DOHH2 (cell line): ENCODE measurements around the gene SULT2B1.
"Not testable (repeated sequence)": the region's sequence is repeated elsewhere in the genome, so short reads cannot be mapped to it uniquely, and the experiment has no call there.

Experiments used
- EZH2phosphoT487 ChIP-seq: fragments of 200-600 bp; sonication (generic); IDR thresholded peaks from 2 replicates; pipeline ENCODE4 v1.6.1; 2017; ENCODE audit warnings: borderline replicate concordance, mild to moderate bottlenecking, antibody characterized with exemption, low read length, moderate library complexity, mixed read lengths
- TF ChIP-seq, protein P1 (sequence below): fragments of 200-600 bp; sonication (generic); IDR thresholded peaks from one replicate; pipeline ENCODE4 v1.5.1; 2014; ENCODE audit warnings: antibody characterized with exemption, mild to moderate bottlenecking, low read depth, low read length; ENCODE audit not compliant: poor library complexity, severe bottlenecking

- TF ChIP-seq, protein P1, sequence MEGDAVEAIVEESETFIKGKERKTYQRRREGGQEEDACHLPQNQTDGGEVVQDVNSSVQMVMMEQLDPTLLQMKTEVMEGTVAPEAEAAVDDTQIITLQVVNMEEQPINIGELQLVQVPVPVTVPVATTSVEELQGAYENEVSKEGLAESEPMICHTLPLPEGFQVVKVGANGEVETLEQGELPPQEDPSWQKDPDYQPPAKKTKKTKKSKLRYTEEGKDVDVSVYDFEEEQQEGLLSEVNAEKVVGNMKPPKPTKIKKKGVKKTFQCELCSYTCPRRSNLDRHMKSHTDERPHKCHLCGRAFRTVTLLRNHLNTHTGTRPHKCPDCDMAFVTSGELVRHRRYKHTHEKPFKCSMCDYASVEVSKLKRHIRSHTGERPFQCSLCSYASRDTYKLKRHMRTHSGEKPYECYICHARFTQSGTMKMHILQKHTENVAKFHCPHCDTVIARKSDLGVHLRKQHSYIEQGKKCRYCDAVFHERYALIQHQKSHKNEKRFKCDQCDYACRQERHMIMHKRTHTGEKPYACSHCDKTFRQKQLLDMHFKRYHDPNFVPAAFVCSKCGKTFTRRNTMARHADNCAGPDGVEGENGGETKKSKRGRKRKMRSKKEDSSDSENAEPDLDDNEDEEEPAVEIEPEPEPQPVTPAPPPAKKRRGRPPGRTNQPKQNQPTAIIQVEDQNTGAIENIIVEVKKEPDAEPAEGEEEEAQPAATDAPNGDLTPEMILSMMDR = not testable (repeated sequence)
- TF ChIP-seq EZH2phosphoT487 = not testable (repeated sequence)
Observed at GRCh38 chr19:48519426-48519825, 32.5 kb upstream of the SULT2B1 start.
